ENCODE measurements around the gene FMOD.
"Not testable (repeated sequence)": the region's sequence is repeated elsewhere in the genome, so short reads cannot be mapped to it uniquely, and the experiment has no call there.

The FMOD gene

GRCh38 chr1:203304919-203305808 is 45.8 kb downstream of the FMOD start, which contains the start of gene BTG2:
BTG2 (plus strand) TSS chr1:203305519; CDS start chr1:203305607, 88 bp downstream.
- DNase-seq = no peak

- DNase-seq = no peak
These were observed 46.5 kb downstream of the FMOD start for GRCh38 chr1:203304391-203304918.

- no peak for DNase-seq
These were observed 48.0 kb downstream of the FMOD start for GRCh38 chr1:203302894-203303293.

GRCh38 chr1:203302456-203302855 is 48.5 kb downstream of the FMOD start:
- no peak for DNase-seq

GRCh38 chr1:203301331-203301668 is 49.6 kb downstream of the FMOD start:
- no peak for DNase-seq

- DNase-seq = no peak
These were observed 50.2 kb downstream of the FMOD start for GRCh38 chr1:203300441-203301330.

- not testable (repeated sequence) for DNase-seq
These were observed 51.0 kb downstream of the FMOD start for GRCh38 chr1:203299719-203300429.

- DNase-seq = no peak
These were observed 51.8 kb downstream of the FMOD start for GRCh38 chr1:203299169-203299568.

GRCh38 chr1:203296460-203297073 is 54.4 kb downstream of the FMOD start:
- no peak for DNase-seq

GRCh38 chr1:203295796-203296195 is 55.1 kb downstream of the FMOD start:
- no peak for DNase-seq

- DNase-seq = no peak
These were observed 59.5 kb downstream of the FMOD start for GRCh38 chr1:203291201-203292096.

Data from SIG-M5 (cell line).